GM18505 (cell line): ENCODE results near the gene DYNC1H1.
A peak's percentile ranks its signal among the peaks of the same experiment; 100 is the strongest.
"Not testable (repeated sequence)": the region's sequence is repeated elsewhere in the genome, so short reads cannot be mapped to it uniquely, and the experiment has no call there.

Experiments
- ATAC-seq: cut with Tn5 transposase; IDR thresholded peaks from one replicate; pipeline ENCODE4 v1.9.1; 2021; ENCODE audit not compliant: unreplicated experiment
- POLR2A ChIP-seq: IDR thresholded peaks from 4 replicates; pipeline ENCODE4 v1.6.1; 2011; ENCODE audit warnings: borderline replicate concordance; ENCODE audit not compliant: insufficient read depth, insufficient read length; ENCODE audit errors: extremely low read depth

Gene DYNC1H1

GRCh38 chr14:101982621-101983020 is 18.2 kb downstream of the DYNC1H1 start:
- ATAC-seq: no peak
- TF ChIP-seq POLR2A: no peak

DNA sequence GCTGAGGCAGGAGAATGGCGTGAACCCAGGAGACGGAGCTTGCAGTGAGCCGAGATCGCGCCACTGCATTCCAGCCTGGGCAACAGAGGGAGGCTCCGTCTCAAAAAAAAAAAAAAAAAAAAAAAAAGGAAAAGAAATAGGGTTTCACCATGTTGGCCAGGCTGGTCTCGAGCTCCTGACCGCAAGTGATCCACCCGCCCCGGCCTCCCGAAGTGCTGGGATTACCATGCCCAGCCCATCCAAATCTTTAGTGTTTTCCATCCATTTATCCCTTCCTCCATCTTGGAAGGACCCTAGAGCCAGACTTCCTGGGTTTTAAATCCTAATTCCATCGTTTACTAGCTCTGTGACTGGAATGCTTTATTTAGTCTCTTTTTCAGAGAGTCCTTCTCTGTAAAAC is 20.5 kb downstream of the DYNC1H1 start:
- not testable (repeated sequence) for ATAC-seq

- no peak for TF ChIP-seq POLR2A
- ATAC-seq: no peak
These were observed 21.6 kb downstream of the DYNC1H1 start for GRCh38 chr14:101985957-101986356.

DNA sequence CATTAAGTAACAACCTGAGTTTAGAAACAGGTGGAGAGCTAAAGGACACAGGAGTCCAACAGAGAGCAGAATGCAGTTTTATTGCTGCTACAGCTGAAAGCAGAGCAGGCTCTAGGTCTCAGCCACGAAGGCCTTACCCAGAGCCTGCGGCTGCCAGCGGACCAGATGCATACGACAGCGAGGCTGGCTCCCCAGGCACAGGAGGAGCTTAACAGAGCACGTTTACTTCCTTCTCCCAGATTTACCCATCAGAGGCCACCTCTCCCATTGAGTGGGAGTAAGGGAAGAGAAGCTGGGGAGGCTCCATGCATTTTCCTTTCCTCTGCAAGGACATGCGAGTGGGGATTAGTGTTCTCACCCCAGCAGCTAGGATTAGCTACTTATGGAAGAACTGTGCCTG is 22.6 kb downstream of the DYNC1H1 start:
- ATAC-seq: no peak
- TF ChIP-seq POLR2A: no peak

- TF ChIP-seq POLR2A: no peak
- no peak for ATAC-seq
These were observed 24.0 kb downstream of the DYNC1H1 start for GRCh38 chr14:101988377-101988776.

DNA sequence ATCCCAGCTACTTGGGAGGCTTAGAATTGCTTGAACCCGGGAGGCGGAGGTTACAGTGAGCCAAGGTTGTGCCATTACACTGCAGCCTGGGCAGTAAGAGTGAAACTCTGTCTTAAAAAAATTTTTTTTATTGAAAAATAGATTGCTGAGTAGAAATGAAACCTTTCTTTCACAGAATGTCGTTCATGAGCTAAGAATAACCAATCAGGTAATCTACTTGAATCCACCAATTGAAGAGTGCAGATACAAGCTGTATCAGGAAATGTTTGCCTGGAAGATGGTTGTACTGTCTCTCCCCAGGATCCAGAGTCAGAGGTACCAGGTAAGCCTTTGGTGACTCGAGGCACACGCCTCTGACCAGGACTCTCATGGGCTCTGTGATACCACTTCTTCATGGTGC is 27.0 kb downstream of the DYNC1H1 start:
- ATAC-seq: no peak
- no peak for TF ChIP-seq POLR2A

- peak; percentile 81 for ATAC-seq
- TF ChIP-seq POLR2A: no peak
These were observed 28.3 kb downstream of the DYNC1H1 start for GRCh38 chr14:101992708-101993107.

DNA sequence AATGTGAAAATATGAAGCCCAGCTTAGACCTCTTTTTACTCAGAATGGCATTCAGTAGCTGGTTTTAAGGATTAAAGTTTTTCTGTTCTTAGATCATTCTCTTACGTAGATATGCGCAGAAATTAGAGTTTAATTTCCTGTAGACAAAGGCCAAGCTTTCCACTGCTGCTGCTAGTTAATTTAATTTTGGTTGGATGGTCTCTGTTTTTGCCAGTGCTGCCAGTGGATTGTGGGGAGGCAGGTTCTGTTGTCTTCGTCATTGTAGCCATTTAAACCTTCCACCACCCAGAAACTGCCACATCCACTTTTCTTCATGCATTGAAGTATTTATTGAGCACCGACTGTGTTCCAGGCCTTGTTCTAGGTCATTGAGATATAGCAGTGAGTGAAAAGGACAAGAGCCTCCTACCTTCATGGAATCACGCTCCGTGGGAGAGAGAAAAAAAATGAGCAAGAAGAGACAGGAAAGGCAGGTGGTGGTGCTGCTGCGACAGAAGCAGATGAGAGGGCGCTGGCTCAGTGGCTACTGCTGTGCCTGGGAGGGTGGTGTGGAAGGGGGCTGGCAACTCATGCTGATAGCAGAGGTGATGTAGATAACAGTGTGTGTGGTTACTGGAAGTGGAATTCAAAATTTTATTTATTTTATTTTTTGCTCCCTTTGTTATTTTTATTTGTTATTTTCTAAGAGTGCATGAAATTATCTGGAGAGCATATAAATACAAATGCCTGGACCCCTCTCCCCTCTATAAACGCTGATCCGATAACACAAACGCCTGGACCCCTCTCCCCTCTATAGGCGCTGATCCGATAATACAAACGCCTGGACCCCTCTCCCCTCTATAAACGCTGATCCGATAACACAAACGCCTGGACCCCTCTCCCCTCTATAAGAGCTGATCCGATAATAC is 33.3 kb downstream of the DYNC1H1 start:
- ATAC-seq: no peak
- TF ChIP-seq POLR2A: no peak

DNA sequence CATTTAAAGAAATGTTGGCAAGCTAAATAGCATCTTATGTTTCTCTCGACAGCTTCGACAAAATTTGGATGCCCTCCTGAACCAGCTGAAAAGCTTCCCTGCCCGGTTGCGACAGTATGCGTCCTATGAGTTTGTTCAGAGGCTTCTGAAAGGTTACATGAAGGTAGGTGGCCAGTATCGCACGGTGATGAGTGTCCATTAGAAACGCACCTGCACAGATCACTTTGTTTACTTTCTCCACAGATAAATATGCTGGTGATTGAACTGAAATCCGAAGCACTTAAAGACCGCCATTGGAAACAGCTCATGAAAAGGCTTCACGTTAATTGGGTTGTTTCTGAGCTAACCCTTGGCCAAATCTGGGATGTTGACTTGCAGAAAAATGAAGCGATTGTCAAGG is 36.5 kb downstream of the DYNC1H1 start:
- ATAC-seq: no peak
- TF ChIP-seq POLR2A: no peak

DNA sequence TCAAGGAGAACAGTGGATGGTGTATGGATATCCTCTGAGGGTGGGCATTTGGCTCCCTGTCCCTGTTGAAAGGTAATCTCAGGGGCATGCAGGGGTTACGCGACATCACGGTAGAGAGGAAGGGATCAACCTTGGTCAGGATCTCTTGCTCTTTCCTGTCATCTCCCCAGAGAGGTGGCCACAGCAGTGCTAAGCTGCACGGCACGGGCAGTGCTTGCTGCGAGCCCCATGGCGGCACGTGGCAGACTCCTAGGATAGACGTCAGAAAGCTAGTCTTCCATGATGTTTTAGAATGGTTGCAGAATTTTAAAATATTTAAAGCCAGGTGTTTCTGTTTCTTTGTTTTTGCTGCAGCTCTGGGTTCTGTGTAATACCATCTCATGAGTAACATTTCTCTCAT is 41.0 kb downstream of the DYNC1H1 start:
- no peak for TF ChIP-seq POLR2A
- ATAC-seq: no peak

DNA sequence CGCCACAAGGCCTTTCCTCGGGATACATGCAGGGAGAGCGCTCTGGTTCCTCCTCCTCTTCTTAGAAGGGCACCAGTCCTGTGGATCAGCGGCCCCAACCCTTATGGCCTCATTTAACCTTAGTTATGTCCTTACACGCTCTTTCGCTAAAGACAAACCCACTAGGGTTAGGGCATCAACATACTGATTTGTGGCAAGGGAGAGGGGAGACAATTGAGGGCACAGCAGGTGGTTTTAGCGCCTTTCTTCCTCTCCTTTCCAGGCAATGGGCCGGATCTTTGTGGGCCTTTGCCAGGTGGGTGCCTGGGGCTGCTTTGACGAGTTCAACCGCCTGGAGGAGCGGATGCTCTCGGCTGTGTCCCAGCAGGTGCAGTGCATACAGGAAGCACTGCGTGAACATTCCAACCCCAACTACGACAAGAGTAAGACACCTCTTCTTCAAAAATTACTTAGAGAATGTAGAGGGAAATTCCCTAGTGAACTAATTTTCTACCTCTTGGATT is 43.6 kb downstream of the DYNC1H1 start:
- no peak for TF ChIP-seq POLR2A
- ATAC-seq: no peak

DNA sequence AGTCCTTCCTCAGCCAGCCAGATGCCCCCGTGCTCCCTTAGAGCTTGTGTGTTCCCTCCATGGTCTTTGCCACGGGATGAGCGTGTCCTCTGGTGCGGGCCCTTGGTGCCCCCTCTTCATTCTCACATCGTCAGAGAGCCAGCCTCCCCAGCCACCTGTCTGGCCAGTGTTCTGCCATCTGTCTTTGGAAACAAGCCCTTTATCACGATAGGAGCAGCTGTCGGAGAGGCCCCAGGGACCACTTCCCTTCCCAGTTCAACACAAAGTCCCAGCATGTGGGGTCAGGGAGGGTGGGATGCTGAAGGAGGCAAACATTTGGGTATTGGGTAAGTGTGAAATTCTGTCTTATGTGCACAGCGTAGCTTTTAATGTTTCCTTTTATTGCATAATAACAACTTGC is 44.5 kb downstream of the DYNC1H1 start:
- ATAC-seq: no peak
- no peak for TF ChIP-seq POLR2A

GRCh38 chr14:102011631-102012030 is 47.3 kb downstream of the DYNC1H1 start:
- no peak for ATAC-seq
- TF ChIP-seq POLR2A: no peak

- ATAC-seq: no peak
These were observed 48.0 kb downstream of the DYNC1H1 start for GRCh38 chr14:102012336-102012735.

GRCh38 chr14:102013669-102014200 is 49.4 kb downstream of the DYNC1H1 start:
- no peak for TF ChIP-seq POLR2A
- ATAC-seq: no peak

More at GRCh38 chr14:102012336-102012735, 48.0 kb downstream of the DYNC1H1 start:
- no peak for TF ChIP-seq POLR2A

DNA sequence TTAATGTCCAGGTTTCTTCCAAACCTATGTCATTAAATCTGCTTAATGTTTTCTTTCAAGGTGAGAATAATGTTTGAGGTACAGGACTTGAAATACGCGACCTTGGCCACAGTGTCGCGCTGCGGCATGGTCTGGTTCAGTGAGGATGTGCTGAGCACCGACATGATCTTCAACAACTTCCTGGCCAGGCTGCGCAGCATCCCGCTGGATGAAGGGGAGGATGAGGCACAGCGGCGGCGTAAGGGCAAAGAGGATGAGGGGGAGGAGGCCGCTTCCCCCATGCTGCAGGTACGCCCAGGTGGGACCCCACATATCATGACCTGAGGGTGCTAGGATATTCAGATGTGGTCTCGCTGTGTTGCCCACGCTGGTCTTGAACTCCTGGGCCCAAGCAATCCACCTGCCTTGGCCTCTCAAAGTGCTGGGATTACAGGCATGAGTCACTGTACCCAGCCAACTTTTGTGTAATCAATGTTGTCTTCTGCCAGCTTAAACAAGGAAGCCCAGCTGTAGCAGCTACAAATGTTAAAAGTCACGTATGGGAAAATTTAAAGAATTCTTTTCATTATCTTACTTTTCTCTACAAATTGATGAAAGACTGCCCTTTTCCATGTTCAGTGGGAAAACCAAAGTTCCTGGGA is 50.8 kb downstream of the DYNC1H1 start:
- no peak for TF ChIP-seq POLR2A
- no peak for ATAC-seq
